GM23248 (cell line): ENCODE results near the gene COPS9. TPM values are rescaled to one million over a fixed set of nuclear protein-coding genes. Genes with fewer than 3 reads are reported as not detected.

Experiments
- DNase-seq: peaks from one replicate; pipeline ENCODE4 v3.0.0-alpha.2; 2015
- H2AFZ ChIP-seq: fragments of 200-600 bp; sonication (generic); 2 replicates; pipeline ENCODE4 v1.6.1; 2016; ENCODE audit warnings: antibody characterized with exemption
- H3F3A ChIP-seq: fragments of 200-600 bp; sonication (generic); 2 replicates; pipeline ENCODE4 v1.6.1; 2016; ENCODE audit warnings: mild to moderate bottlenecking, antibody characterized with exemption, mixed run types; ENCODE audit not compliant: insufficient read depth
- H3K27ac ChIP-seq: fragments of 200-600 bp; sonication (generic); 2 replicates; pipeline ENCODE4 v1.5.1; 2016; ENCODE audit warnings: mild to moderate bottlenecking
- H3K27me3 ChIP-seq: fragments of 200-600 bp; sonication (generic); replicated peaks from 2 replicates; pipeline ENCODE4 v1.6.1; 2016; ENCODE audit warnings: mild to moderate bottlenecking; ENCODE audit not compliant: insufficient read depth
- H3K36me3 ChIP-seq: fragments of 200-600 bp; sonication (generic); 2 replicates; pipeline ENCODE4 v1.6.1; 2016; ENCODE audit warnings: low read depth, mild to moderate bottlenecking
- H3K4me1 ChIP-seq: fragments of 200-600 bp; sonication (generic); 2 replicates; pipeline ENCODE4 v1.6.1; 2016; ENCODE audit warnings: mild to moderate bottlenecking; ENCODE audit not compliant: insufficient read depth
- H3K4me2 ChIP-seq: fragments of 200-600 bp; sonication (generic); one replicate; pipeline ENCODE4 v1.6.1; 2016; ENCODE audit warnings: mild to moderate bottlenecking; ENCODE audit not compliant: unreplicated experiment
- H3K4me3 ChIP-seq: fragments of 200-600 bp; sonication (generic); 2 replicates; pipeline ENCODE4 v1.5.1; 2016; ENCODE audit warnings: mild to moderate bottlenecking
- H3K79me2 ChIP-seq: fragments of 200-600 bp; sonication (generic); 2 replicates; pipeline ENCODE4 v1.6.1; 2016; ENCODE audit warnings: mild to moderate bottlenecking; ENCODE audit not compliant: insufficient read depth
- H3K9ac ChIP-seq: fragments of 200-600 bp; sonication (generic); 2 replicates; pipeline ENCODE4 v1.6.1; 2016; ENCODE audit warnings: mild to moderate bottlenecking
- H3K9me2 ChIP-seq: fragments of 200-600 bp; sonication (generic); 2 replicates; pipeline ENCODE4 v1.6.1; 2016; ENCODE audit warnings: mixed run types, mild to moderate bottlenecking, moderate library complexity; ENCODE audit not compliant: insufficient read depth
- H3K9me3 ChIP-seq: fragments of 200-600 bp; sonication (generic); one replicate; pipeline ENCODE4 v1.6.1; 2017; ENCODE audit warnings: low read depth
- H4K20me1 ChIP-seq: fragments of 200-600 bp; sonication (generic); 2 replicates; pipeline ENCODE4 v1.6.0; 2016; ENCODE audit not compliant: insufficient read depth
- EZH2 ChIP-seq: fragments of 200-600 bp; sonication (generic); IDR thresholded peaks from 2 replicates; pipeline ENCODE4 v1.6.1; 2018; ENCODE audit warnings: antibody characterized with exemption, mild to moderate bottlenecking; ENCODE audit not compliant: insufficient read depth, poor library complexity, severe bottlenecking
- EZH2phosphoT487 ChIP-seq: fragments of 200-600 bp; sonication (generic); IDR thresholded peaks from 2 replicates; pipeline ENCODE4 v1.6.1; 2018; ENCODE audit warnings: antibody characterized with exemption, moderate library complexity, mild to moderate bottlenecking, low read depth; ENCODE audit not compliant: insufficient read depth
- WGBS, 2 experiments: methylation state at CpG; one replicate each; pipeline ENCODE4 v1.1.6; 2015 to 2017; ENCODE audit warnings: low lambda C conversion rate in 2 of 2, low coverage in 1 of 2; ENCODE audit errors: missing lambda C conversion rate in 2 of 2; 5-methylcytosine and 5-hydroxymethylcytosine counted together
- in situ Hi-C: fragments of 300-500 bp; cut with MboI; formaldehyde crosslinking; loops from 2 replicates; pipeline ENCODE4 v1.15.0; 2020
- polyA plus RNA-seq: library from polyadenylated mRNA; unstranded; fragments of >200 nt; fragmentation: Nextera tagmentation; extraction: Ambion mirVana; gene quantifications from 2 replicates; pipeline ENCODE4 v1.2.1, GENCODE V29; 2016
- total RNA-seq: library from RNA; depleted of rRNA; stranded (reverse); fragments of >200 nt; shearing (Covaris generic); gene quantifications from 2 replicates; pipeline ENCODE4 v1.2.3, GENCODE V29; 2014

The COPS9 gene
- total and polyA plus RNA-seq, 2 experiments from 2014 or later: 114 to 350 TPM

GRCh38 chr2:240162531-240162930 lies 26.4 kb upstream of the COPS9 start:
- no peak overlapping the region for H3K4me3 ChIP-seq
- no peaks in the 10 kb centered on the region for H3K4me1 ChIP-seq
- H2AFZ ChIP-seq: no peak overlapping the region
- H3K27me3 ChIP-seq: no peaks in the 10 kb centered on the region; the same call in 1 of the 2 replicates
- in situ Hi-C loops: no loop called here
- no peak overlapping the region for H3K4me2 ChIP-seq
- TF ChIP-seq EZH2phosphoT487: no peak
- TF ChIP-seq EZH2: no peak
- no peaks in the 10 kb centered on the region for H3K9me3 ChIP-seq
- WGBS, 2 experiments: 31 to 44% methylated on average over 6 of the region's 6 CpGs
- no peaks in the 10 kb centered on the region for H4K20me1 ChIP-seq
- H3K36me3 ChIP-seq: no peaks in the 10 kb centered on the region
- no peak for DNase-seq
- no peaks in the 10 kb centered on the region for H3K79me2 ChIP-seq
- H3F3A ChIP-seq: no peaks in the 10 kb centered on the region
- H3K9ac ChIP-seq: no peak overlapping the region
- H3K27ac ChIP-seq: no peak overlapping the region
- no peaks in the 10 kb centered on the region for H3K9me2 ChIP-seq

- Histone ChIP-seq H2AFZ (no peak overlapping the region), H3K79me2 (no peaks in the 10 kb centered on the region), H3K27me3 (no peaks in the 10 kb centered on the region; the same call in 1 of the 2 replicates), H3K4me2 (no peak overlapping the region), H3K9me3 (no peaks in the 10 kb centered on the region), H3K9ac (no peak overlapping the region), H3K4me1 (no peaks in the 10 kb centered on the region), H3K27ac (no peak overlapping the region), H3K36me3 (no peaks in the 10 kb centered on the region), H4K20me1 (no peaks in the 10 kb centered on the region), H3K9me2 (no peaks in the 10 kb centered on the region), H3K4me3 (no peak overlapping the region), H3F3A (no peaks in the 10 kb centered on the region)
- in situ Hi-C loops: no loop called here
- no peak for DNase-seq
- TF ChIP-seq EZH2 (no peak), EZH2phosphoT487 (no peak)
- WGBS, 2 experiments: 30 to 34% methylated on average over 5 of the region's 5 CpGs
These were observed 25.9 kb upstream of the COPS9 start for GRCh38 chr2:240162032-240162431.

- Histone ChIP-seq H3K36me3 (no peaks in the 10 kb centered on the region), H3K27ac (no peak overlapping the region), H3K27me3 (0 out of 2 replicates have a peak, but pooled peaks cover 3% of the 10 kb centered on the region), H3K4me1 (no peaks in the 10 kb centered on the region), H3K4me3 (no peak overlapping the region), H3K9me2 (no peaks in the 10 kb centered on the region), H4K20me1 (no peaks in the 10 kb centered on the region), H3K4me2 (no peak overlapping the region), H3K9ac (no peak overlapping the region), H2AFZ (no peak overlapping the region), H3F3A (no peaks in the 10 kb centered on the region), H3K79me2 (no peaks in the 10 kb centered on the region), H3K9me3 (no peaks in the 10 kb centered on the region)
- 67 to 71% methylated on average over 20 to 21 of the region's 21 CpGs for WGBS, 2 experiments
- in situ Hi-C loops: no loop called here
- no peak for DNase-seq
- no peak for TF ChIP-seq EZH2phosphoT487
These were observed 25.1 kb upstream of the COPS9 start for GRCh38 chr2:240161087-240161750.

- H3K36me3 ChIP-seq: no peaks in the 10 kb centered on the region
- H3K9me3 ChIP-seq: no peaks in the 10 kb centered on the region
- H4K20me1 ChIP-seq: no peaks in the 10 kb centered on the region
- no peaks in the 10 kb centered on the region for H3K4me1 ChIP-seq
- no peaks in the 10 kb centered on the region for H3K9me2 ChIP-seq
- TF ChIP-seq EZH2phosphoT487 (no peak), EZH2 (no peak)
- no peak overlapping the region for H3K27ac ChIP-seq
- H3K79me2 ChIP-seq: no peaks in the 10 kb centered on the region
- in situ Hi-C loops: no loop called here
- no peak overlapping the region for H2AFZ ChIP-seq
- 62% methylated on average over 18 of the region's 18 CpGs for WGBS, 2 experiments
- H3K9ac ChIP-seq: no peak overlapping the region
- H3K27me3 ChIP-seq: peaks cover 3% of the 10 kb centered on the region; the same call in 1 of the 2 replicates
- H3K4me2 ChIP-seq: no peak overlapping the region
- H3F3A ChIP-seq: no peaks in the 10 kb centered on the region
- no peak for DNase-seq
- no peak overlapping the region for H3K4me3 ChIP-seq
These were observed 24.4 kb upstream of the COPS9 start for GRCh38 chr2:240160291-240161086.
